ENCODE results near the gene TASOR. TPM values are rescaled to one million over a fixed set of nuclear protein-coding genes. Genes with fewer than 3 reads are reported as not detected.

TASOR gene
- total RNA-seq, 2 donors from 2014 or later: 45.9 to 78.4 TPM

- H3K4me1 ChIP-seq (ENCODE audit: control insufficient read depth in 1 of 2, low read depth in 2 of 2): peaks cover 10 to 19% of the 10 kb centered on the region in 2 donors
- H3K27me3 ChIP-seq (replicated peaks; ENCODE audit: insufficient read depth): no peaks in the 10 kb centered on the region
- H3K27ac ChIP-seq: no peak overlapping the region
- no peak overlapping the region for H3K4me3 ChIP-seq
- DNase-seq (ENCODE audit: low spot score) (no peak), ATAC-seq (ENCODE audit: insufficient number of reproducible peaks, low FRiP score, low read depth) (no peak)
- no peaks in the 10 kb centered on the region for H3K36me3 ChIP-seq
- TF ChIP-seq, protein P1, sequence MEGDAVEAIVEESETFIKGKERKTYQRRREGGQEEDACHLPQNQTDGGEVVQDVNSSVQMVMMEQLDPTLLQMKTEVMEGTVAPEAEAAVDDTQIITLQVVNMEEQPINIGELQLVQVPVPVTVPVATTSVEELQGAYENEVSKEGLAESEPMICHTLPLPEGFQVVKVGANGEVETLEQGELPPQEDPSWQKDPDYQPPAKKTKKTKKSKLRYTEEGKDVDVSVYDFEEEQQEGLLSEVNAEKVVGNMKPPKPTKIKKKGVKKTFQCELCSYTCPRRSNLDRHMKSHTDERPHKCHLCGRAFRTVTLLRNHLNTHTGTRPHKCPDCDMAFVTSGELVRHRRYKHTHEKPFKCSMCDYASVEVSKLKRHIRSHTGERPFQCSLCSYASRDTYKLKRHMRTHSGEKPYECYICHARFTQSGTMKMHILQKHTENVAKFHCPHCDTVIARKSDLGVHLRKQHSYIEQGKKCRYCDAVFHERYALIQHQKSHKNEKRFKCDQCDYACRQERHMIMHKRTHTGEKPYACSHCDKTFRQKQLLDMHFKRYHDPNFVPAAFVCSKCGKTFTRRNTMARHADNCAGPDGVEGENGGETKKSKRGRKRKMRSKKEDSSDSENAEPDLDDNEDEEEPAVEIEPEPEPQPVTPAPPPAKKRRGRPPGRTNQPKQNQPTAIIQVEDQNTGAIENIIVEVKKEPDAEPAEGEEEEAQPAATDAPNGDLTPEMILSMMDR (IDR thresholded peaks at IDR 0.05): no peak
- no peaks in the 10 kb centered on the region for H3K9me3 ChIP-seq
Measured at GRCh38 chr3:56680054-56680580, 2.9 kb downstream of the TASOR start.

DNA sequence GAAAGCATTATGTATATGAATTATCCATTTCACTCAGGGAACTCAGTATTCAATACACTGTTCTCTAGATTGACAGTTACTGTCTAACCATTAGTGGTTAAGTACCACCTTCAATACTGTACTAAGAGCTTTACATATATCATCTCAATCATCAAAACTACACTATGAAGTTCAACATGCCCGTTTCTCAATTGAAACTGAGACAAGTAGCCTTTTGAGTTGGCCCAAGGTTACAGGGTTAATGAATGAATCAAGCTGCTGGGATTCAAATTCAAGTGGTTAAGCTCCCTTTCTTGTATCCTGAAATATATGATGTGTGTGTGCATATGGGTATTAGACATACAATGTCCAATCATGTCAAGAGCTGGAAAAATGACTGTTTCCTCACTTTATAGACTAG, 5.8 kb downstream of the TASOR start:
- Histone ChIP-seq H3K27me3 (replicated peaks; ENCODE audit: insufficient read depth) (no peaks in the 10 kb centered on the region), H3K4me1 (ENCODE audit: control insufficient read depth in 1 of 2, low read depth in 2 of 2) (peaks cover 10 to 14% of the 10 kb centered on the region in 2 donors), H3K27ac (no peak overlapping the region), H3K36me3 (no peaks in the 10 kb centered on the region), H3K9me3 (no peaks in the 10 kb centered on the region), H3K4me3 (no peak overlapping the region)
- no peak for DNase-seq (ENCODE audit: low spot score)
- no peak for ATAC-seq (ENCODE audit: insufficient number of reproducible peaks, low FRiP score, low read depth)
- TF ChIP-seq, protein P1 (IDR thresholded peaks at IDR 0.05): no peak

GRCh38 chr3:56673781-56674457, 9.1 kb downstream of the TASOR start:
- no peaks in the 10 kb centered on the region for H3K9me3 ChIP-seq
- no peaks in the 10 kb centered on the region for H3K27me3 ChIP-seq (replicated peaks; ENCODE audit: insufficient read depth)
- no peak overlapping the region for H3K4me3 ChIP-seq
- peaks cover 8% of the 10 kb centered on the region for H3K36me3 ChIP-seq
- no peaks in the 10 kb centered on the region for H3K4me1 ChIP-seq (ENCODE audit: control insufficient read depth in 1 of 2, low read depth in 2 of 2)
- TF ChIP-seq, protein P1 (IDR thresholded peaks at IDR 0.05): no peak
- ATAC-seq (ENCODE audit: insufficient number of reproducible peaks, low FRiP score, low read depth) (no peak), DNase-seq (ENCODE audit: low spot score) (no peak)
- H3K27ac ChIP-seq: no peak overlapping the region

- TF ChIP-seq, protein P1 (IDR thresholded peaks at IDR 0.05): no peak
- Histone ChIP-seq H3K36me3 (peaks cover 17% of the 10 kb centered on the region), H3K27ac (no peak overlapping the region), H3K4me1 (ENCODE audit: control insufficient read depth in 1 of 2, low read depth in 2 of 2) (no peaks in the 10 kb centered on the region), H3K27me3 (replicated peaks; ENCODE audit: insufficient read depth) (no peaks in the 10 kb centered on the region), H3K4me3 (no peak overlapping the region), H3K9me3 (no peaks in the 10 kb centered on the region)
- DNase-seq (ENCODE audit: low spot score) (no peak), ATAC-seq (ENCODE audit: insufficient number of reproducible peaks, low FRiP score, low read depth) (no peak)
Measured at GRCh38 chr3:56667973-56668579, 15.0 kb downstream of the TASOR start.

- ATAC-seq (ENCODE audit: insufficient number of reproducible peaks, low FRiP score, low read depth) (no peak), DNase-seq (ENCODE audit: low spot score) (no peak)
- Histone ChIP-seq H3K36me3 (peaks cover 31% of the 10 kb centered on the region), H3K4me1 (ENCODE audit: control insufficient read depth in 1 of 2, low read depth in 2 of 2) (no peaks in the 10 kb centered on the region), H3K27ac (no peak overlapping the region), H3K27me3 (replicated peaks; ENCODE audit: insufficient read depth) (no peaks in the 10 kb centered on the region), H3K4me3 (no peak overlapping the region), H3K9me3 (no peaks in the 10 kb centered on the region)
- TF ChIP-seq, protein P1 (IDR thresholded peaks at IDR 0.05): no peak
Measured at GRCh38 chr3:56664823-56665222, 18.2 kb downstream of the TASOR start.

Data from thoracic aorta (tissue), 2 donors.